OCI-LY7 (cell line): ENCODE data around the gene ATAD3B. TPM values are rescaled to one million over a fixed set of nuclear protein-coding genes. Genes with fewer than 3 reads are reported as not detected.

Source experiments
- BruUV-seq: library from RNA; stranded (reverse); fragments of 400-500 nt; replicated peaks from 2 replicates; lab custom pipeline; 2021; lab: Mats Ljungman, UMichigan
- CTCF ChIA-PET: fragments of 300-600 bp; sonication (Branson Sonifier 250); formaldehyde crosslinking; loops from one replicate; lab custom pipeline; 2022; ENCODE audit warnings: antibody characterized with exemption; ENCODE audit not compliant: unreplicated experiment; lab: Charles Lee
- POLR2A ChIA-PET: fragments of 300-600 bp; sonication (Branson Sonifier 250); formaldehyde crosslinking; loops from one replicate; lab custom pipeline; 2022; ENCODE audit warnings: antibody characterized with exemption; lab: Charles Lee
- DNase-seq: peaks from one replicate; pipeline ENCODE4 v3.0.0-alpha.2; 2015; ENCODE audit warnings: low spot score
- H2AFZ ChIP-seq: fragments of 200-600 bp; sonication (generic), shearing (Covaris generic); 2 replicates; pipeline ENCODE4 v1.6.1; 2014; ENCODE audit warnings: mild to moderate bottlenecking, antibody characterized with exemption, low read length, moderate library complexity
- H3K27ac ChIP-seq: fragments of 200-600 bp; sonication (generic); 2 replicates; pipeline ENCODE4 v1.5.1; 2014; ENCODE audit warnings: mixed run types, low read depth, mild to moderate bottlenecking, moderate library complexity, low read length, inconsistent platforms; ENCODE audit not compliant: poor library complexity, severe bottlenecking
- H3K36me3 ChIP-seq: fragments of 200-600 bp; sonication (generic); 2 replicates; pipeline ENCODE4 v1.6.1; 2014; ENCODE audit warnings: mild to moderate bottlenecking, antibody characterized with exemption, low read length, moderate library complexity, mixed read lengths; ENCODE audit not compliant: insufficient read depth
- H3K4me1 ChIP-seq: fragments of 200-600 bp; sonication (generic); 2 replicates; pipeline ENCODE4 v1.5.1; 2014; ENCODE audit warnings: mild to moderate bottlenecking, low read length; ENCODE audit not compliant: insufficient read depth, poor library complexity, severe bottlenecking
- H3K4me2 ChIP-seq: fragments of 200-600 bp; sonication (generic); 2 replicates; pipeline ENCODE4 v1.6.1; 2014; ENCODE audit warnings: mild to moderate bottlenecking, low read length
- H3K4me3 ChIP-seq: fragments of 200-600 bp; sonication (generic); 2 replicates; pipeline ENCODE4 v1.5.1; 2014; ENCODE audit warnings: mild to moderate bottlenecking, low read depth, low read length; ENCODE audit not compliant: poor library complexity, severe bottlenecking
- H3K79me2 ChIP-seq: fragments of 200-600 bp; sonication (generic); 2 replicates; pipeline ENCODE4 v1.6.1; 2016; ENCODE audit warnings: low read depth, mild to moderate bottlenecking, low read length, moderate library complexity, mixed read lengths; ENCODE audit not compliant: insufficient read depth
- H3K9me2 ChIP-seq: fragments of 200-600 bp; sonication (generic); 2 replicates; pipeline ENCODE4 v1.6.1; 2016; ENCODE audit warnings: mild to moderate bottlenecking, low read length, mixed read lengths; ENCODE audit not compliant: insufficient read depth
- H3K9me3 ChIP-seq: fragments of 200-600 bp; sonication (generic); 2 replicates; pipeline ENCODE4 v1.6.1; 2014; ENCODE audit warnings: mild to moderate bottlenecking, mixed run types, low read length, mixed read lengths
- H4K20me1 ChIP-seq: fragments of 200-600 bp; sonication (generic); 2 replicates; pipeline ENCODE4 v1.6.1; 2014; ENCODE audit warnings: mild to moderate bottlenecking, antibody characterized with exemption, low read length, moderate library complexity, mixed read lengths; ENCODE audit not compliant: insufficient read depth
- EZH2phosphoT487 ChIP-seq: fragments of 200-600 bp; sonication (generic); IDR thresholded peaks from 2 replicates; pipeline ENCODE4 v1.6.1; 2018; ENCODE audit warnings: low read depth, borderline replicate concordance, mild to moderate bottlenecking, mixed run types, antibody characterized with exemption, low read length, moderate library complexity, mixed read lengths
- intact Hi-C: fragments of 100-400 bp; cut with micrococcal nuclease; formaldehyde crosslinking; loops from one replicate; pipeline ENCODE4 v1.10.0; 2022; ENCODE audit not compliant: unreplicated experiment
- total RNA-seq, 2 experiments: library from RNA; depleted of rRNA in 1 of 2; stranded (reverse); fragments of >200 nt in 1 of 2; shearing (Covaris generic) in 1 of 2; gene quantifications; 2 replicates each; pipeline ENCODE4 v1.2.3, GENCODE V29; 2014 to 2022
- TF ChIP-seq, protein P1 (sequence below): fragments of 200-600 bp; sonication (generic); conservative IDR thresholded peaks from 2 replicates; pipeline ENCODE4 v1.5.1; 2014; ENCODE audit warnings: mild to moderate bottlenecking, antibody characterized with exemption, low read length, moderate library complexity, mixed read lengths

Gene ATAD3B
- total RNA-seq, 2 experiments from 2014 or later, result 54.9 to 62.4 TPM

DNA sequence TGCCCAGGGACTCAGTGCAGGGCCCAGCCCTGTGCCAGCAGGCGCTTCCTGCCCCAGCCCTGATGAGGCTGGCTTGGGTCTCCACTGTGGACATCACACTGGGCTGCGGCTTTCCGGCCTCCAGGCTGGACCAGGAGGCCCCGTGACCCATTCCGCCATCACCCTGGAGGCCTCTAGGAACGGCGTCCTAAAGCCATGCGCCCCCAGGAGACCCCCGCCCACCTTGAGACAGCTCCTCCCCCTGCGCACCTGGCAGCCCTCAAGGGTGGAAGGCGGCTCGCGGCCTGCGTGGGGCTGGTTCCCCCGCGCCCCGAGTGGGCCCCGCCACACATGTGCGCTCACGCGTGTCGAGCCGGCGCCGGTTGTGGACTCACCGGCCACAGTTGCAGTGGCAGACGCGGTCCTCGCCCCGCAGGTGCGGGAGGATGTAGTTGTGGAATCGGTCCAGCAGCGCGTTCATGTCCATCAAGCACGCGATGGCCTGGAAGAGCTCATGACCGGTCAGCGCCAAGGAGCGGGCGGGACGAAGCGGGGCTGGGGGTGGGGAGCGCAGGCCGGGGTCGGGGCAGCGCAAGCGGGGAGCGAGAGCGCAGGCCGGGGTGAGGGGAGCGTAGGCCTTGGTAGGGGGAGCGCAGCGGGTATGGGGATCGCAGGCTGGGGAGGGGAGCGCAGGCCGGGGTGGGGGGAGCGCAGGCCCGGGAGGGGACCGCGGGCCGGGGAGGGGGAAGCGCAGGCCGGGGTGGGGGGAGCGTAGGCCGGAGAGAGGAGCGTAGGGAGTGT, 67.9 kb downstream of the ATAD3B start:
- no peaks in the 10 kb centered on the region for H4K20me1 ChIP-seq
- ChIA-PET POLR2A (no interaction called here), CTCF (interaction anchor here (0.6 kb wide), 1 partner anchor 47 kb away, joined by 12 read pairs; no protein-coding TSS in a partner anchor)
- intact Hi-C loops, result no loop called here
- no TSS peak for BruUV-seq
- H3K36me3 ChIP-seq, result peaks cover 32% of the 10 kb centered on the region
- H3K4me3 ChIP-seq, result no peak overlapping the region
- H3K9me3 ChIP-seq, result no peaks in the 10 kb centered on the region
- no peaks in the 10 kb centered on the region for H3K4me1 ChIP-seq
- H3K4me2 ChIP-seq, result no peak overlapping the region
- no peaks in the 10 kb centered on the region for H3K79me2 ChIP-seq
- H2AFZ ChIP-seq, result no peak overlapping the region
- H3K9me2 ChIP-seq, result no peaks in the 10 kb centered on the region
- H3K27ac ChIP-seq, result no peak overlapping the region
- TF ChIP-seq EZH2phosphoT487, result no peak
- TF ChIP-seq, protein P1, sequence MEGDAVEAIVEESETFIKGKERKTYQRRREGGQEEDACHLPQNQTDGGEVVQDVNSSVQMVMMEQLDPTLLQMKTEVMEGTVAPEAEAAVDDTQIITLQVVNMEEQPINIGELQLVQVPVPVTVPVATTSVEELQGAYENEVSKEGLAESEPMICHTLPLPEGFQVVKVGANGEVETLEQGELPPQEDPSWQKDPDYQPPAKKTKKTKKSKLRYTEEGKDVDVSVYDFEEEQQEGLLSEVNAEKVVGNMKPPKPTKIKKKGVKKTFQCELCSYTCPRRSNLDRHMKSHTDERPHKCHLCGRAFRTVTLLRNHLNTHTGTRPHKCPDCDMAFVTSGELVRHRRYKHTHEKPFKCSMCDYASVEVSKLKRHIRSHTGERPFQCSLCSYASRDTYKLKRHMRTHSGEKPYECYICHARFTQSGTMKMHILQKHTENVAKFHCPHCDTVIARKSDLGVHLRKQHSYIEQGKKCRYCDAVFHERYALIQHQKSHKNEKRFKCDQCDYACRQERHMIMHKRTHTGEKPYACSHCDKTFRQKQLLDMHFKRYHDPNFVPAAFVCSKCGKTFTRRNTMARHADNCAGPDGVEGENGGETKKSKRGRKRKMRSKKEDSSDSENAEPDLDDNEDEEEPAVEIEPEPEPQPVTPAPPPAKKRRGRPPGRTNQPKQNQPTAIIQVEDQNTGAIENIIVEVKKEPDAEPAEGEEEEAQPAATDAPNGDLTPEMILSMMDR, result no peak
- DNase-seq, result no peak

DNA sequence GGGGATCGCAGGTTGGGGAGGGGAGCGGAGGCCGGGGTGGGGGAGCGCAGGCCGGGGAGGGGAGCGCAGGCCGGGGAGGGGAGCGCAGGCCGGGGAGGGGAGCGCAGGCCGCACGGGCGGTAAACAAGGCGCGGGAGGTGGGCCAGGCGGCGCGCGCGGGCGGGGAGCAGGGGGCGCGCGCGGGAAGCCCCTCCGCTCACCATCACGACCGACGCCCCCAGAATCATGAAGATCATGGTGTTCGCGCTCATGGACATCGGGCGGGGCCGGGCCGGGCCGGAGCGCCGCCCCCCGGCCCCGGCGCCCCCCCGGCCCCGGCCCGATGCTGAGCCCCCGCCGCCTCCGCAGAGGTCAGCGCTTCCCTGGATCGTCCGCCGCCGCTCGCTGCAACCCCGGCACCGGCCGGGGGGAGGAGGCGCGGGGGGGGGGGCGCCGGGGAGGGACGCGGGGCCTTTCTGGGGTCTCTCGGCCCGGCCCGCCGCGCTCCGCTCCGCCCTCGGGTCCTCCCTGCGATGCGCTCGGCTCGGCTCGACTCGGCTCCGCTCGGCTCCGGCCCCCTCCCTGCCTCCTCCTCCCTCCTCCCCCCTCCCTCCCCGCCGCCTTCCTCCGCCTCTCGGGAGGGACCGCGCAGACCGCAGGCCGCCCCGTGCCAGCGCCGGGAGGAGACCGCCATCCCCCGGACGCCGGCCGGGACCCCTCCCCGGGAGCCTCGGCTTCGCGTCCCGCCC, 68.7 kb downstream of the ATAD3B start, which contains the start of gene TMEM240:
Gene TMEM240, minus strand, starts transcription at position 535 of the 728 bp plus-strand sequence. Its CDS starts 278 bp downstream, at position 257.
- H3K36me3 ChIP-seq, result peaks cover 34% of the 10 kb centered on the region
- ChIA-PET CTCF (no interaction called here), POLR2A (no interaction called here)
- H3K9me2 ChIP-seq, result no peaks in the 10 kb centered on the region
- intact Hi-C loops, result no loop called here
- TF ChIP-seq EZH2phosphoT487, result no peak
- TF ChIP-seq, protein P1, result no peak
- no peaks in the 10 kb centered on the region for H3K79me2 ChIP-seq
- H3K9me3 ChIP-seq, result no peaks in the 10 kb centered on the region
- BruUV-seq, result no TSS peak
- no peak within 1 kb of the TSS for H3K4me2 ChIP-seq
- no peaks in the 10 kb centered on the region for H3K4me1 ChIP-seq
- no peak for DNase-seq
- no peak within 1 kb of the TSS for H3K27ac ChIP-seq
- no peak within 1 kb of the TSS for H3K4me3 ChIP-seq
- no peak within 1 kb of the TSS for H2AFZ ChIP-seq
- no peaks in the 10 kb centered on the region for H4K20me1 ChIP-seq
